DOHH2 (cell line): ENCODE results near the gene IFT20.

Source experiments
- CTCF ChIP-seq: fragments of 200-600 bp; sonication (generic); IDR thresholded peaks from one replicate; pipeline ENCODE4 v1.5.1; 2014; ENCODE audit warnings: antibody characterized with exemption, mild to moderate bottlenecking, low read depth, low read length; ENCODE audit not compliant: poor library complexity, severe bottlenecking
- EZH2phosphoT487 ChIP-seq: fragments of 200-600 bp; sonication (generic); IDR thresholded peaks from 2 replicates; pipeline ENCODE4 v1.6.1; 2017; ENCODE audit warnings: borderline replicate concordance, mild to moderate bottlenecking, antibody characterized with exemption, low read length, moderate library complexity, mixed read lengths

- TF ChIP-seq CTCF (no peak), EZH2phosphoT487 (no peak)
Measured at GRCh38 chr17:28370035-28370743, 34.9 kb upstream of the IFT20 start, which contains the start of gene VTN.
